IMR-90 (cell line): ENCODE results near the gene KIF20A. TPM values are rescaled to one million over a fixed set of nuclear protein-coding genes. Genes with fewer than 3 reads are reported as not detected.

Experiments
- ATAC-seq: fragments of 200-7000 bp; cut with Tn5 transposase; 2 replicates; pipeline ENCODE4 v1.9.1; 2020; ENCODE audit warnings: low read depth, mild to moderate bottlenecking, moderate library complexity
- BruUV-seq: library from RNA; stranded (reverse); fragments of 400-500 nt; replicated peaks from 2 replicates; lab custom pipeline; 2021; lab: Mats Ljungman, UMichigan
- CTCF ChIA-PET: fragments of 300-600 bp; formaldehyde crosslinking; extraction: SDS; loops from one replicate; lab custom pipeline; 2021; ENCODE audit warnings: antibody characterized with exemption; lab: Yijun Ruan, JAX
- POLR2A ChIA-PET: fragments of 300-600 bp; sonication (Branson Sonifier 250); formaldehyde crosslinking; loops from one replicate; lab custom pipeline; 2022; ENCODE audit warnings: antibody characterized with exemption; ENCODE audit not compliant: unreplicated experiment; lab: Charles Lee
- DNase-seq: peaks from one replicate; pipeline ENCODE4 v3.0.0; 2013
- H2AFZ ChIP-seq: replicated peaks from 2 replicates; pipeline ENCODE3; 2013; ENCODE audit warnings: low read length, mild to moderate bottlenecking; ENCODE audit not compliant: poor library complexity
- H2AK5ac ChIP-seq: 2 replicates; pipeline ENCODE4 v1.6.1; 2013; ENCODE audit warnings: low read depth, low read length, inconsistent platforms
- H2AK9ac ChIP-seq: replicated peaks from 2 replicates; pipeline ENCODE3; 2013; ENCODE audit warnings: mild to moderate bottlenecking, low read depth, low read length, moderate library complexity; ENCODE audit not compliant: poor library complexity
- H2BK120ac ChIP-seq: 2 replicates; pipeline ENCODE4 v1.6.1; 2013; ENCODE audit warnings: low read depth, low read length, inconsistent platforms
- H2BK15ac ChIP-seq: 3 replicates; pipeline ENCODE4 v1.6.1; 2013; ENCODE audit warnings: low read depth, low read length, inconsistent platforms
- H2BK20ac ChIP-seq: 2 replicates; pipeline ENCODE4 v1.6.1; 2013; ENCODE audit warnings: low read depth, mild to moderate bottlenecking, inconsistent platforms, low read length, moderate library complexity
- H2BK5ac ChIP-seq: 2 replicates; pipeline ENCODE4 v1.6.1; 2013; ENCODE audit warnings: mild to moderate bottlenecking, low read depth, low read length, inconsistent platforms; ENCODE audit not compliant: poor library complexity, severe bottlenecking
- H3K14ac ChIP-seq: replicated peaks from 2 replicates; pipeline ENCODE4 v1.6.1; 2013; ENCODE audit warnings: low read depth, low read length, inconsistent platforms
- H3K18ac ChIP-seq: 2 replicates; pipeline ENCODE4 v1.6.1; 2013; ENCODE audit warnings: low read depth, low read length, control low read depth
- H3K23ac ChIP-seq: 2 replicates; pipeline ENCODE4 v1.6.1; 2013; ENCODE audit warnings: low read depth, low read length, inconsistent platforms
- H3K27ac ChIP-seq: 2 replicates; pipeline ENCODE4 v1.5.1; 2013; ENCODE audit warnings: mild to moderate bottlenecking, control low read depth, low read length; ENCODE audit not compliant: insufficient read depth
- H3K27me3 ChIP-seq: 2 replicates; pipeline ENCODE4 v1.6.1; 2013; ENCODE audit warnings: low read length; ENCODE audit not compliant: control insufficient read depth, insufficient read depth
- H3K36me3 ChIP-seq: 2 replicates; pipeline ENCODE4 v1.6.1; 2013; ENCODE audit warnings: low read length, mixed read lengths; ENCODE audit not compliant: control insufficient read depth, insufficient read depth
- H3K4ac ChIP-seq: 2 replicates; pipeline ENCODE4 v1.6.1; 2013; ENCODE audit warnings: low read depth, low read length, inconsistent platforms
- H3K4me1 ChIP-seq: 2 replicates; pipeline ENCODE4 v1.6.1; 2013; ENCODE audit warnings: low read length, mixed read lengths; ENCODE audit not compliant: control insufficient read depth, insufficient read depth
- H3K4me2 ChIP-seq: 2 replicates; pipeline ENCODE4 v1.6.1; 2013; ENCODE audit warnings: low read depth, mild to moderate bottlenecking, control low read depth, low read length, moderate library complexity
- H3K4me3 ChIP-seq: 2 replicates; pipeline ENCODE4 v1.5.1; 2013; ENCODE audit warnings: low read depth, mild to moderate bottlenecking, control low read depth, low read length, moderate library complexity; ENCODE audit not compliant: insufficient read depth
- H3K56ac ChIP-seq: 2 replicates; pipeline ENCODE4 v1.6.1; 2013; ENCODE audit warnings: low read length, inconsistent platforms; ENCODE audit not compliant: insufficient read depth; ENCODE audit errors: extremely low read depth
- H3K79me1 ChIP-seq, 2 experiments: 2 replicates each; pipeline ENCODE4 v1.6.1; 2013; ENCODE audit warnings: low read length in 2 of 2, inconsistent platforms in 1 of 2, low read depth in 1 of 2
- H3K9ac ChIP-seq: 2 replicates; pipeline ENCODE4 v1.6.1; 2013; ENCODE audit warnings: low read depth, low read length, control low read depth
- H3K9me1 ChIP-seq: 2 replicates; pipeline ENCODE4 v1.6.1; 2013; ENCODE audit warnings: low read length, inconsistent platforms; ENCODE audit not compliant: insufficient read depth
- H3K9me3 ChIP-seq: 2 replicates; pipeline ENCODE4 v1.6.1; 2013; ENCODE audit warnings: low read length; ENCODE audit not compliant: control insufficient read depth, insufficient read depth
- H4K20me1 ChIP-seq: 2 replicates; pipeline ENCODE4 v1.6.1; 2013; ENCODE audit warnings: low read length, inconsistent platforms; ENCODE audit not compliant: insufficient read depth
- H4K5ac ChIP-seq: 2 replicates; pipeline ENCODE4 v1.6.1; 2013; ENCODE audit warnings: mild to moderate bottlenecking, low read depth, low read length, control low read depth
- H4K8ac ChIP-seq, 2 experiments: 2 replicates each; pipeline ENCODE4 v1.6.1; 2013; ENCODE audit warnings: low read depth in 2 of 2, low read length in 2 of 2, control low read depth in 1 of 2, inconsistent platforms in 1 of 2
- H4K91ac ChIP-seq: 2 replicates; pipeline ENCODE4 v1.6.1; 2013; ENCODE audit warnings: low read depth, low read length, inconsistent platforms; ENCODE audit not compliant: insufficient read depth
- BHLHE40 ChIP-seq: fragments of 150-350 bp; IDR thresholded peaks from 2 replicates; pipeline ENCODE4 v1.6.1; 2016; ENCODE audit warnings: mild to moderate bottlenecking, low read depth, low read length
- CEBPB ChIP-seq: IDR thresholded peaks from 2 replicates; pipeline ENCODE4 v1.6.1; 2012; ENCODE audit warnings: low read depth, low read length, improper control_type of control experiment
- CTCF ChIP-seq: conservative IDR thresholded peaks from 2 replicates; pipeline ENCODE4 v1.5.1; 2012; ENCODE audit warnings: mild to moderate bottlenecking, low read depth, low read length, improper control_type of control experiment
- MAFK ChIP-seq: IDR thresholded peaks from 2 replicates; pipeline ENCODE4 v1.6.1; 2012; ENCODE audit warnings: low read depth, low read length, improper control_type of control experiment
- MAZ ChIP-seq: IDR thresholded peaks from 2 replicates; pipeline ENCODE4 v1.6.1; 2012; ENCODE audit warnings: low read depth, mild to moderate bottlenecking, low read length, improper control_type of control experiment, moderate library complexity, borderline replicate concordance
- RAD21 ChIP-seq: IDR thresholded peaks from 2 replicates; pipeline ENCODE4 v1.6.1; 2012; ENCODE audit warnings: low read length, improper control_type of control experiment
- RCOR1 ChIP-seq: IDR thresholded peaks from 2 replicates; pipeline ENCODE4 v1.6.1; 2012; ENCODE audit warnings: mild to moderate bottlenecking, low read length, improper control_type of control experiment; ENCODE audit not compliant: insufficient replicate concordance
- USF2 ChIP-seq: fragments of 150-350 bp; IDR thresholded peaks from 2 replicates; pipeline ENCODE4 v1.6.1; 2017; ENCODE audit warnings: mild to moderate bottlenecking, antibody characterized with exemption, low read length, low read depth
- dilution Hi-C: fragments of 300-500 bp; cut with HindIII; formaldehyde crosslinking; loops from one replicate; pipeline ENCODE4 v1.14.3; 2018; ENCODE audit warnings: low sequenced_read_pairs; ENCODE audit not compliant: unreplicated experiment
- in situ Hi-C: fragments of 300-500 bp; cut with MboI; formaldehyde crosslinking; loops from 3 replicates; pipeline ENCODE4 v1.14.3; 2019; ENCODE audit warnings: low sequenced_read_pairs, inconsistent platforms, mixed read lengths
- intact Hi-C: fragments of 100-400 bp; cut with micrococcal nuclease; formaldehyde crosslinking; loops from 2 replicates; pipeline ENCODE4 v1.10.0; 2022
- polyA plus RNA-seq, 3 experiments: library from polyadenylated mRNA; depleted of rRNA; stranded (reverse); fragments of >200 nt; gene quantifications; 2 replicates each; pipeline ENCODE4 v1.2.3, GENCODE V29; 2012; ENCODE audit warnings: low replicate concordance in 1 of 3
- total RNA-seq: library from RNA; depleted of rRNA; stranded (reverse); fragments of >200 nt; gene quantifications from 2 replicates; pipeline ENCODE4 v1.2.3, GENCODE V29; 2012

KIF20A gene
- total and polyA plus RNA-seq, 2 of the 4 experiments (the other 2 are of a cell fraction): 42.0 to 106 TPM

- in situ Hi-C loops (no loop called here), dilution Hi-C loops (no loop called here), intact Hi-C loops (no loop called here)
- no peaks in the 10 kb centered on the region for H3K9me3 ChIP-seq
- DNase-seq (no peak), ATAC-seq (no peak)
- H3K4ac ChIP-seq: no peak overlapping the region
- ChIA-PET CTCF (no interaction called here), POLR2A (no interaction called here)
- H3K79me1 ChIP-seq: peaks cover 12 to 17% of the 10 kb centered on the region in 2 experiments; a peak in 3 of 4 replicates
- no TSS peak for BruUV-seq
- no peak overlapping the region for H2AK5ac ChIP-seq
- H2BK120ac ChIP-seq: no peak overlapping the region
- no peak overlapping the region for H3K23ac ChIP-seq
- TF ChIP-seq CEBPB: no peak
- TF ChIP-seq RCOR1: no peak
- TF ChIP-seq CTCF: no peak
- TF ChIP-seq USF2: no peak
- no peak for TF ChIP-seq BHLHE40
- TF ChIP-seq MAZ: no peak
- no peak for TF ChIP-seq RAD21
- no peak for TF ChIP-seq MAFK
- no peak overlapping the region for H3K56ac ChIP-seq
- no peak overlapping the region for H4K5ac ChIP-seq
- no peaks in the 10 kb centered on the region for H4K20me1 ChIP-seq
- no peak overlapping the region for H4K91ac ChIP-seq
- H2AK9ac ChIP-seq: no peak overlapping the region
- H3K36me3 ChIP-seq: peaks cover 73% of the 10 kb centered on the region
- no peak overlapping the region for H3K4me2 ChIP-seq
- no peak overlapping the region for H3K27ac ChIP-seq
- no peak overlapping the region for H3K14ac ChIP-seq
- no peaks in the 10 kb centered on the region for H3K27me3 ChIP-seq
- no peaks in the 10 kb centered on the region for H3K4me1 ChIP-seq
- no peak overlapping the region for H2BK20ac ChIP-seq
- no peaks in the 10 kb centered on the region for H3K9me1 ChIP-seq
- no peak overlapping the region for H3K9ac ChIP-seq
- no peak overlapping the region for H2BK15ac ChIP-seq
- H3K4me3 ChIP-seq: no peak overlapping the region
- H3K18ac ChIP-seq: no peak overlapping the region
- no peak overlapping the region for H2BK5ac ChIP-seq
- H2AFZ ChIP-seq: no peak overlapping the region
- no peak overlapping the region for H4K8ac ChIP-seq
Observed at GRCh38 chr5:138163721-138164120, 15.2 kb upstream of the KIF20A start.
